PC-3 (cell line): ENCODE results near the gene PCDHGA7. TPM values are rescaled to one million over a fixed set of nuclear protein-coding genes. Genes with fewer than 3 reads are reported as not detected.
A peak's percentile ranks its signal among the peaks of the same experiment; 100 is the strongest.
"Not testable (repeated sequence)": the region's sequence is repeated elsewhere in the genome, so short reads cannot be mapped to it uniquely, and the experiment has no call there.

Source experiments
- ATAC-seq: fragments of 200-7000 bp; cut with Tn5 transposase; 2 replicates; pipeline ENCODE4 v1.9.1; 2020; ENCODE audit warnings: mild to moderate bottlenecking, moderate library complexity
- BruUV-seq: library from RNA; stranded (reverse); fragments of 400-500 nt; replicated peaks from 2 replicates; lab custom pipeline; 2021; lab: Mats Ljungman, UMichigan
- CTCF ChIA-PET: fragments of 300-600 bp; sonication (Branson Sonifier 250); formaldehyde crosslinking; loops from one replicate; lab custom pipeline; 2022; ENCODE audit warnings: antibody characterized with exemption; lab: Charles Lee
- POLR2A ChIA-PET: fragments of 300-600 bp; sonication (Branson Sonifier 250); formaldehyde crosslinking; loops from one replicate; lab custom pipeline; 2022; ENCODE audit warnings: antibody characterized with exemption; ENCODE audit not compliant: unreplicated experiment; lab: Charles Lee
- DNase-seq: peaks from one replicate; pipeline ENCODE4 v3.0.0-alpha.2; 2015
- H2AFZ ChIP-seq: fragments of 300-600 bp; sonication (generic); 2 replicates; pipeline ENCODE4 v1.6.0; 2016; ENCODE audit warnings: antibody characterized with exemption, low read length
- H3F3A ChIP-seq: fragments of 300-600 bp; sonication (generic); one replicate; pipeline ENCODE4 v1.6.0; 2017; ENCODE audit warnings: antibody characterized with exemption, low read length, control low read depth, mild to moderate bottlenecking; ENCODE audit not compliant: unreplicated experiment
- H3K27ac ChIP-seq: fragments of 300-600 bp; sonication (generic); 2 replicates; pipeline ENCODE4 v1.5.1; 2016; ENCODE audit warnings: mild to moderate bottlenecking, low read length
- H3K27me3 ChIP-seq: fragments of 300-600 bp; sonication (generic); 2 replicates; pipeline ENCODE4 v1.6.1; 2016; ENCODE audit warnings: low read length, mixed read lengths
- H3K36me3 ChIP-seq: fragments of 300-600 bp; sonication (generic); 2 replicates; pipeline ENCODE4 v1.6.1; 2016; ENCODE audit warnings: low read depth, mixed run types, low read length, mixed read lengths
- H3K4me1 ChIP-seq: fragments of 300-600 bp; sonication (generic); 2 replicates; pipeline ENCODE4 v1.5.1; 2016; ENCODE audit warnings: low read length; ENCODE audit not compliant: insufficient read depth
- H3K4me2 ChIP-seq: fragments of 300-600 bp; sonication (generic); 2 replicates; pipeline ENCODE4 v1.6.0; 2016; ENCODE audit warnings: low read length
- H3K4me3 ChIP-seq: fragments of 300-600 bp; sonication (generic); 2 replicates; pipeline ENCODE4 v1.5.1; 2016; ENCODE audit warnings: mild to moderate bottlenecking, low read length, mixed read lengths
- H3K79me2 ChIP-seq: fragments of 300-600 bp; sonication (generic); 2 replicates; pipeline ENCODE4 v1.6.1; 2017; ENCODE audit warnings: low read length, mixed read lengths
- H3K9ac ChIP-seq: fragments of 300-600 bp; sonication (generic); 2 replicates; pipeline ENCODE4 v1.6.0; 2016; ENCODE audit warnings: mild to moderate bottlenecking, low read length
- H3K9me2 ChIP-seq: fragments of 300-600 bp; sonication (generic); replicated peaks from 2 replicates; pipeline ENCODE4 v1.6.1; 2016; ENCODE audit warnings: mixed run types, low read length, mixed read lengths
- H3K9me3 ChIP-seq: fragments of 300-600 bp; sonication (generic); 2 replicates; pipeline ENCODE4 v1.6.1; 2016; ENCODE audit warnings: low read length, mixed read lengths
- H4K20me1 ChIP-seq: fragments of 300-600 bp; sonication (generic); 2 replicates; pipeline ENCODE4 v1.6.1; 2016; ENCODE audit warnings: low read length, mixed read lengths
- EZH2 ChIP-seq: fragments of 300-600 bp; sonication (generic); IDR thresholded peaks from one replicate; pipeline ENCODE4 v1.6.1; 2017; ENCODE audit warnings: antibody characterized with exemption, mild to moderate bottlenecking, low read length; ENCODE audit not compliant: unreplicated experiment
- EZH2phosphoT487 ChIP-seq: fragments of 300-600 bp; sonication (generic); IDR thresholded peaks from 2 replicates; pipeline ENCODE4 v1.6.1; 2018; ENCODE audit warnings: mild to moderate bottlenecking, antibody characterized with exemption, low read length, borderline replicate concordance
- intact Hi-C: fragments of 100-400 bp; cut with micrococcal nuclease; formaldehyde crosslinking; loops from 2 replicates; pipeline ENCODE4 v1.9.0; 2023
- total RNA-seq: library from RNA; depleted of rRNA; stranded (reverse); fragments of >200 nt; gene quantifications from 2 replicates; pipeline ENCODE4 v1.2.3, GENCODE V29; 2014
- TF ChIP-seq, protein P1 (sequence below): fragments of 300-600 bp; sonication (generic); conservative IDR thresholded peaks from 2 replicates; pipeline ENCODE4 v1.5.1; 2017; ENCODE audit warnings: antibody characterized with exemption, low read depth, mild to moderate bottlenecking, low read length

PCDHGA7 gene
- total RNA-seq, 1 experiment from 2014 or later: 0.51 TPM

DNA sequence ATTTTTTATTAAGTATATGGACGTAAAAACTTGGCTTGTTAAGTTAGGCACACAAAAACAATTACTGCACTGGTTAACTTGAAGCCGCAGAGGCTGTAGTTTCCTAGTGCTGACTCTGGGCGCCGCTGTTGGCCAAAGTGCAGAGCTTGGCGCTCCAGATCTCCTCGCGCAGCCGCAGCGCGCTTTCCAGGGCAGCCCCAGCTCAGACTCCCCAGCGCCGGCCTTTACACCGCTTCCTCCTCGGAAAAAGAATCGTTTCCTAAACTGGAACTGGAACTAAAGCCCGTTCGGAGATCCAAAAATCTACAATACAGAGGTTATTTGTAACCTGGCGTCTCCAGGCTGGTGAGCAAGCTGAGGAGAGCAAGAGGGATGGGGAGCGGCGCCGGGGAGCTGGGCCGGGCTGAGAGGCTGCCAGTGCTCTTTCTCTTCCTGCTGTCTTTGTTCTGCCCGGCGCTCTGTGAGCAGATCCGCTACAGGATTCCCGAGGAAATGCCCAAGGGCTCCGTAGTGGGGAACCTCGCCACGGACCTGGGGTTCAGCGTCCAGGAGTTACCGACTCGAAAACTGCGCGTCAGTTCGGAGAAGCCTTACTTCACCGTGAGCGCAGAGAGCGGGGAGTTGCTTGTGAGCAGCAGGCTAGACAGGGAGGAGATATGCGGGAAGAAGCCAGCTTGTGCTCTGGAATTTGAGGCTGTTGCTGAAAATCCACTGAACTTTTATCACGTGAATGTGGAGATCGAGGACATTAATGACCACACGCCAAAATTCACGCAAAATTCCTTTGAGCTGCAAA, 15.4 kb downstream of the PCDHGA7 start, which contains the start of gene PCDHGB5:
Gene PCDHGB5, plus strand, starts transcription at position 192 of the 796 bp plus-strand sequence. Its CDS starts 181 bp downstream, at position 373.
- CTCF ChIA-PET: interaction anchor here (0.6 to 2.4 kb wide), 5 partner anchors 19 to 163 kb away, joined by 3 to 8 read pairs (median 4); partner anchors contain the start of gene PCDHGA5
- not testable (repeated sequence) for H3K79me2 ChIP-seq, H3F3A ChIP-seq, H3K4me1 ChIP-seq, H3K36me3 ChIP-seq, H3K9me2 ChIP-seq, H4K20me1 ChIP-seq, H3K9me3 ChIP-seq, H3K27ac ChIP-seq, H3K27me3 ChIP-seq
- POLR2A ChIA-PET: interaction anchor here (0.7 kb wide), 1 partner anchor 166 kb away, joined by 5 read pairs; no protein-coding TSS in a partner anchor
- peak within 1 kb of the TSS; percentile 70 for H3K4me2 ChIP-seq
- peak within 1 kb of the TSS; percentile 64 for H3K4me3 ChIP-seq
- peak within 1 kb of the TSS; percentile 73; the same call in 1 of the 2 replicates for H2AFZ ChIP-seq
- BruUV-seq: TSS peak; percentile 66
- intact Hi-C loops: loop anchor here (1.0 to 5.0 kb wide), 5 partner anchors 33 to 166 kb away; partner anchors contain the start of gene PCDHGA5
- ATAC-seq: peak; percentile 98
- DNase-seq: peak; percentile 68
- TF ChIP-seq, protein P1, sequence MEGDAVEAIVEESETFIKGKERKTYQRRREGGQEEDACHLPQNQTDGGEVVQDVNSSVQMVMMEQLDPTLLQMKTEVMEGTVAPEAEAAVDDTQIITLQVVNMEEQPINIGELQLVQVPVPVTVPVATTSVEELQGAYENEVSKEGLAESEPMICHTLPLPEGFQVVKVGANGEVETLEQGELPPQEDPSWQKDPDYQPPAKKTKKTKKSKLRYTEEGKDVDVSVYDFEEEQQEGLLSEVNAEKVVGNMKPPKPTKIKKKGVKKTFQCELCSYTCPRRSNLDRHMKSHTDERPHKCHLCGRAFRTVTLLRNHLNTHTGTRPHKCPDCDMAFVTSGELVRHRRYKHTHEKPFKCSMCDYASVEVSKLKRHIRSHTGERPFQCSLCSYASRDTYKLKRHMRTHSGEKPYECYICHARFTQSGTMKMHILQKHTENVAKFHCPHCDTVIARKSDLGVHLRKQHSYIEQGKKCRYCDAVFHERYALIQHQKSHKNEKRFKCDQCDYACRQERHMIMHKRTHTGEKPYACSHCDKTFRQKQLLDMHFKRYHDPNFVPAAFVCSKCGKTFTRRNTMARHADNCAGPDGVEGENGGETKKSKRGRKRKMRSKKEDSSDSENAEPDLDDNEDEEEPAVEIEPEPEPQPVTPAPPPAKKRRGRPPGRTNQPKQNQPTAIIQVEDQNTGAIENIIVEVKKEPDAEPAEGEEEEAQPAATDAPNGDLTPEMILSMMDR: peak; percentile 65
- H3K9ac ChIP-seq: peak within 1 kb of the TSS; percentile 59

GRCh38 chr5:141398608-141399007, 16.1 kb downstream of the PCDHGA7 start:
- Histone ChIP-seq H3K9ac (no peak overlapping the region), H3F3A (no peaks in the 10 kb centered on the region), H3K9me3 (peaks cover 7% of the 10 kb centered on the region; the same call in 1 of the 2 replicates), H4K20me1 (no peaks in the 10 kb centered on the region), H3K4me1 (no peaks in the 10 kb centered on the region), H3K27me3 (no peaks in the 10 kb centered on the region), H2AFZ (no peak overlapping the region), H3K4me2 (no peak overlapping the region), H3K27ac (no peak overlapping the region), H3K4me3 (peak overlapping the region; percentile 23), H3K79me2 (no peaks in the 10 kb centered on the region), H3K36me3 (peaks cover 9% of the 10 kb centered on the region; the same call in 1 of the 2 replicates), H3K9me2 (no peaks in the 10 kb centered on the region)
- TF ChIP-seq EZH2phosphoT487: no peak
- no peak for TF ChIP-seq EZH2
- TF ChIP-seq, protein P1: no peak
- ChIA-PET POLR2A (no interaction called here), CTCF (interaction anchor here (2.4 kb wide), 1 partner anchor 126 kb away, joined by 7 read pairs; no protein-coding TSS in a partner anchor)
- intact Hi-C loops: loop anchor here (5.0 kb wide), 1 partner anchor 109 kb away; no protein-coding TSS in a partner anchor
- ATAC-seq (no peak), DNase-seq (no peak)
- no TSS peak for BruUV-seq
